Measurements from ENCODE around the gene IFI27L1.

Gene IFI27L1

GRCh38 chr14:94081386-94081820, 293 bp downstream of the IFI27L1 start:
- DNase-seq = no peak

GRCh38 chr14:94087891-94088290, 6.8 kb downstream of the IFI27L1 start:
- DNase-seq = no peak

GRCh38 chr14:94088516-94088915, 7.4 kb downstream of the IFI27L1 start:
- DNase-seq = no peak

GRCh38 chr14:94089479-94089878, 8.4 kb downstream of the IFI27L1 start:
- DNase-seq = no peak

GRCh38 chr14:94093418-94093817, 12.3 kb downstream of the IFI27L1 start:
- no peak for DNase-seq

GRCh38 chr14:94097091-94097490, 16.0 kb downstream of the IFI27L1 start:
- no peak for DNase-seq

- DNase-seq = no peak
These were observed 17.3 kb downstream of the IFI27L1 start for GRCh38 chr14:94098326-94098992.

- no peak for DNase-seq
These were observed 17.9 kb downstream of the IFI27L1 start for GRCh38 chr14:94099006-94099405.

- no peak for DNase-seq
These were observed 19.7 kb downstream of the IFI27L1 start for GRCh38 chr14:94100847-94101246.

GRCh38 chr14:94101748-94102147, 20.6 kb downstream of the IFI27L1 start:
- no peak for DNase-seq

- DNase-seq = no peak
These were observed 21.8 kb downstream of the IFI27L1 start for GRCh38 chr14:94102768-94103482.

GRCh38 chr14:94103554-94104150, 22.5 kb downstream of the IFI27L1 start:
- DNase-seq = no peak

GRCh38 chr14:94104731-94105130, 23.6 kb downstream of the IFI27L1 start:
- DNase-seq = no peak

GRCh38 chr14:94109915-94110250, 28.8 kb downstream of the IFI27L1 start:
- no peak for DNase-seq

GRCh38 chr14:94110552-94111181, 29.6 kb downstream of the IFI27L1 start, which contains the start of gene IFI27:
Gene IFI27, plus strand, starts transcription at chr14:94110736.
- DNase-seq = no peak

- no peak for DNase-seq
These were observed 30.4 kb downstream of the IFI27L1 start for GRCh38 chr14:94111276-94112095.

- DNase-seq = no peak
These were observed 31.5 kb downstream of the IFI27L1 start for GRCh38 chr14:94112513-94113063.

- no peak for DNase-seq
These were observed 32.0 kb downstream of the IFI27L1 start for GRCh38 chr14:94113073-94113472.

GRCh38 chr14:94113490-94113889, 32.4 kb downstream of the IFI27L1 start:
- no peak for DNase-seq

- no peak for DNase-seq
These were observed 32.9 kb downstream of the IFI27L1 start for GRCh38 chr14:94113908-94114588.

- no peak for DNase-seq
These were observed 33.5 kb downstream of the IFI27L1 start for GRCh38 chr14:94114589-94115057.
